PC-9 (cell line): Measurements from ENCODE around the gene CCDC191. TPM values are rescaled to one million over a fixed set of nuclear protein-coding genes. Genes with fewer than 3 reads are reported as not detected.

Experiments used
- BruUV-seq: library from RNA; stranded (reverse); fragments of 400-500 nt; replicated peaks from 2 replicates; lab custom pipeline; 2021; lab: Mats Ljungman, UMichigan
- CTCF ChIA-PET: fragments of 300-600 bp; sonication (Branson Sonifier 250); formaldehyde crosslinking; loops from one replicate; lab custom pipeline; 2022; ENCODE audit warnings: antibody characterized with exemption; lab: Charles Lee
- POLR2A ChIA-PET: fragments of 300-600 bp; sonication (Branson Sonifier 250); formaldehyde crosslinking; loops from one replicate; lab custom pipeline; 2022; ENCODE audit warnings: antibody characterized with exemption; ENCODE audit not compliant: unreplicated experiment; lab: Charles Lee
- DNase-seq, 2 experiments: peaks; one replicate each; pipeline versions ENCODE4 v3.0.0 to v3.0.0-alpha.2; 2015 to 2022; ENCODE audit warnings: mixed read lengths in 1 of 2
- H2AFZ ChIP-seq: fragments of 200-600 bp; sonication (generic); 2 replicates; pipeline ENCODE4 v1.8.1; 2017; ENCODE audit warnings: antibody characterized with exemption
- H3F3A ChIP-seq: fragments of 200-600 bp; sonication (generic); 2 replicates; pipeline ENCODE4 v1.8.1; 2017; ENCODE audit warnings: antibody characterized with exemption, mild to moderate bottlenecking, low read depth; ENCODE audit not compliant: insufficient read depth
- H3K27ac ChIP-seq: fragments of 200-600 bp; sonication (generic); 2 replicates; pipeline ENCODE4 v1.6.1; 2016; ENCODE audit warnings: mixed run types
- H3K27me3 ChIP-seq: fragments of 200-600 bp; sonication (generic); 2 replicates; pipeline ENCODE4 v1.6.1; 2016; ENCODE audit warnings: low read depth, mixed run types; ENCODE audit not compliant: insufficient read depth
- H3K36me3 ChIP-seq: fragments of 200-600 bp; sonication (generic); 2 replicates; pipeline ENCODE4 v1.6.1; 2016; ENCODE audit warnings: low read depth, mixed run types
- H3K4me1 ChIP-seq: fragments of 200-600 bp; sonication (generic); replicated peaks from 2 replicates; pipeline ENCODE4 v1.6.1; 2016; ENCODE audit warnings: mixed run types; ENCODE audit not compliant: insufficient read depth
- H3K4me2 ChIP-seq: fragments of 200-600 bp; sonication (generic); 2 replicates; pipeline ENCODE4 v1.6.1; 2017; ENCODE audit warnings: mixed run types
- H3K4me3 ChIP-seq: fragments of 200-600 bp; sonication (generic); 2 replicates; pipeline ENCODE4 v1.6.1; 2016; ENCODE audit warnings: mixed run types
- H3K79me2 ChIP-seq: fragments of 200-600 bp; sonication (generic); 2 replicates; pipeline ENCODE4 v1.6.1; 2017; ENCODE audit warnings: low read depth, mixed run types
- H3K9me2 ChIP-seq: fragments of 200-600 bp; sonication (generic); 2 replicates; pipeline ENCODE4 v1.8.1; 2017; ENCODE audit warnings: mild to moderate bottlenecking; ENCODE audit not compliant: insufficient read depth
- H3K9me3 ChIP-seq: fragments of 200-600 bp; sonication (generic); 2 replicates; pipeline ENCODE4 v1.8.1; 2016; ENCODE audit warnings: low read depth; ENCODE audit not compliant: insufficient read depth
- H4K20me1 ChIP-seq: fragments of 200-600 bp; sonication (generic); 2 replicates; pipeline ENCODE4 v1.8.1; 2017; ENCODE audit not compliant: insufficient read depth
- CTCF ChIP-seq: fragments of 200-600 bp; sonication (generic); conservative IDR thresholded peaks from 2 replicates; pipeline ENCODE4 v1.6.1; 2017; ENCODE audit warnings: mixed run types, antibody characterized with exemption, mild to moderate bottlenecking, moderate library complexity
- EZH2 ChIP-seq: fragments of 200-600 bp; sonication (generic); IDR thresholded peaks from 2 replicates; pipeline ENCODE4 v1.8.0; 2017; ENCODE audit warnings: antibody characterized with exemption, low read depth
- intact Hi-C: fragments of 100-400 bp; cut with micrococcal nuclease; formaldehyde crosslinking; loops from one replicate; pipeline ENCODE4 v1.10.0; 2022; ENCODE audit not compliant: unreplicated experiment
- total RNA-seq: library from RNA; stranded (reverse); gene quantifications from 2 replicates; pipeline ENCODE4 v1.2.3, GENCODE V29; 2021

CCDC191 gene
- total RNA-seq, 1 experiment from 2014 or later = 11.0 TPM

GRCh38 chr3:114068336-114068735 is 12.0 kb upstream of the CCDC191 start:
- peaks cover 20% of the 10 kb centered on the region for H3K79me2 ChIP-seq
- no peaks in the 10 kb centered on the region for H3K27me3 ChIP-seq
- H3F3A ChIP-seq = no peaks in the 10 kb centered on the region
- intact Hi-C loops = no loop called here
- no peaks in the 10 kb centered on the region for H3K9me3 ChIP-seq
- no peaks in the 10 kb centered on the region for H3K9me2 ChIP-seq
- no peak overlapping the region for H3K27ac ChIP-seq
- H3K4me2 ChIP-seq = no peak overlapping the region
- no peak for DNase-seq
- no TSS peak for BruUV-seq
- peaks cover 26% of the 10 kb centered on the region; the same call in 1 of the 2 replicates for H3K36me3 ChIP-seq
- H2AFZ ChIP-seq = no peak overlapping the region
- no peak overlapping the region for H3K4me3 ChIP-seq
- peaks cover 21% of the 10 kb centered on the region for H4K20me1 ChIP-seq
- CTCF ChIA-PET = no interaction called here
- no peaks in the 10 kb centered on the region for H3K4me1 ChIP-seq
- TF ChIP-seq CTCF = no peak
- TF ChIP-seq EZH2 = no peak
- POLR2A ChIA-PET = no interaction called here

- no peaks in the 10 kb centered on the region for H3K9me2 ChIP-seq
- CTCF ChIA-PET = no interaction called here
- peaks cover 21% of the 10 kb centered on the region for H4K20me1 ChIP-seq
- no peak overlapping the region for H3K27ac ChIP-seq
- POLR2A ChIA-PET = no interaction called here
- H3K4me3 ChIP-seq = no peak overlapping the region
- H3K79me2 ChIP-seq = peaks cover 24% of the 10 kb centered on the region
- no peaks in the 10 kb centered on the region for H3K4me1 ChIP-seq
- no peak overlapping the region for H2AFZ ChIP-seq
- DNase-seq = no peak
- no TSS peak for BruUV-seq
- H3K27me3 ChIP-seq = no peaks in the 10 kb centered on the region
- H3F3A ChIP-seq = no peaks in the 10 kb centered on the region
- H3K4me2 ChIP-seq = no peak overlapping the region
- TF ChIP-seq EZH2 = no peak
- no peak for TF ChIP-seq CTCF
- no peaks in the 10 kb centered on the region for H3K9me3 ChIP-seq
- intact Hi-C loops = no loop called here
- peaks cover 26% of the 10 kb centered on the region; the same call in 1 of the 2 replicates for H3K36me3 ChIP-seq
Observed at GRCh38 chr3:114067804-114068203, 11.5 kb upstream of the CCDC191 start.

GRCh38 chr3:114060906-114061655 is 4.8 kb upstream of the CCDC191 start:
- no TSS peak for BruUV-seq
- no peaks in the 10 kb centered on the region for H3K9me3 ChIP-seq

More at GRCh38 chr3:114060906-114061655, 4.8 kb upstream of the CCDC191 start:
- no peak overlapping the region for H2AFZ ChIP-seq
- H3K79me2 ChIP-seq = peaks cover 84% of the 10 kb centered on the region
- H3K36me3 ChIP-seq = peaks cover 10% of the 10 kb centered on the region; the same call in 1 of the 2 replicates
- peaks cover 16% of the 10 kb centered on the region for H3K4me1 ChIP-seq
- ChIA-PET CTCF (no interaction called here), POLR2A (no interaction called here)
- H3K4me3 ChIP-seq = no peak overlapping the region
- no peaks in the 10 kb centered on the region for H3K9me2 ChIP-seq
- H3K4me2 ChIP-seq = no peak overlapping the region
- no peak for DNase-seq
- peaks cover 21% of the 10 kb centered on the region for H4K20me1 ChIP-seq
- H3K27me3 ChIP-seq = no peaks in the 10 kb centered on the region
- H3K27ac ChIP-seq = no peak overlapping the region
- TF ChIP-seq CTCF (no peak), EZH2 (no peak)
- peaks cover 4% of the 10 kb centered on the region; the same call in 1 of the 2 replicates for H3F3A ChIP-seq
- intact Hi-C loops = no loop called here
